GM12892 (cell line): Measurements from ENCODE around the gene SSB.

Experiments
- POLR2A ChIP-seq: IDR thresholded peaks from 2 replicates; pipeline ENCODE4 v1.6.1; 2011; ENCODE audit warnings: low read depth, low read length, control low read depth
- TAF1 ChIP-seq: IDR thresholded peaks from 2 replicates; pipeline ENCODE4 v1.6.1; 2011; ENCODE audit warnings: low read depth, mild to moderate bottlenecking, control low read depth, low read length, borderline replicate concordance

DNA sequence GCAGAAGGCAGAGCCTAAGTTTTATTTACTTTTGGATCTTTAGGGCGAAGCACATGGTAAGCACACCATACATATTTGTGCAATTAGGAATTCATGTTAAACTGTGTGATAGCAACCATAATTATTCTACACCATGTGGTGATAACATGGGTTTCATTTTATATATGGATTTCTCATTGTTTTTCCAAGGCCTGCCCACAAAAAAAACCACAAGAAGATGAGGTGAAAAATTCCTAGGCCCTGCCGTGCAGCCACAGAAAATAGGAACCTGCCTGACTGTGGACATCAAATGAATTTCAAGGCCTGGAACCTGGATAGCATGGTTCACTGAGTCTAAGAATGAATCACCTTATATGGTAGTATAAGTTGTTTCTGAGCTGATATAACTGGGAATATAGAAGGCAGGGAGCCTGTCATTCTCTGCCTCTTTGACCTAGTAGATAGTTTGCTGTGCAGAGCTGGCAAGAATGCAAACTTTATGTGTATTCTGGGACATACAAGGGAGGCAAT, 22.4 kb upstream of the SSB start:
- TF ChIP-seq POLR2A (no peak), TAF1 (no peak)
